NCI-H2029 treated with DMSO at 0.1 percent for 48 hours (cell line): ENCODE measurements around the gene VEGFB.

ENCODE experiments used
- DNase-seq: peaks from one replicate; lab custom pipeline; 2025; lab: John Stamatoyannopoulos, UW

The VEGFB gene

DNA sequence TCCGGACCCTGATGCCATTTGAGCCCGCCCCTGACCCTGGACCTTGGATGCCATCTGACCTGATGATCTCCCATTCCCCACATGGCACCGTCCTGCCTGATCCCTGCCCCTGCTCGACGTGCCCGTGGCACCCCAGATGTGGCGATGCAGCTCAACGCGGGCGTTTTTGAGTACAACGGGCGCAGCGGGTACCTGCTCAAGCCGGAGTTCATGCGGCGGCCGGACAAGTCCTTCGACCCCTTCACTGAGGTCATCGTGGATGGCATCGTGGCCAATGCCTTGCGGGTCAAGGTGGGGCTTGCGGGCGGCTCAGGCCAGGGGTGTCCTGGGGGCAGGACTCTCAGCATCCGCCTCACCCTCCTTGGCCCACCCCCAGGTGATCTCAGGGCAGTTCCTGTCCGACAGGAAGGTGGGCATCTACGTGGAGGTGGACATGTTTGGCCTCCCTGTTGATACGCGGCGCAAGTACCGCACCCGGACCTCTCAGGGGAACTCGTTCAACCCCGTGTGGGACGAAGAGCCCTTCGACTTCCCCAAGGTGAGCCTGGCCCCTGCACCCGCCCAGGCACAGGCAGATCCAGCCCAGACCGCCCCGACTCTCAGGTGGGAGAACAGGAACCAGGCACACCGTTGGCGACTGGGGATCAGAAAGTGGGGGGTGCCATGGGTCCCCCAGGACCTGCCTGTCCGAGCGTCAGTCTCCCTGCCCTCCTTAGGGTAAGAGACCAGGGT lies 28.1 kb downstream of the VEGFB start:
- no peak for DNase-seq

GRCh38 chr11:64263021-64263946 lies 28.9 kb downstream of the VEGFB start:
- DNase-seq, result no peak

GRCh38 chr11:64263947-64264317 lies 29.5 kb downstream of the VEGFB start:
- DNase-seq, result no peak

- DNase-seq, result no peak
Measured at GRCh38 chr11:64264371-64264852, 30.0 kb downstream of the VEGFB start.

DNA sequence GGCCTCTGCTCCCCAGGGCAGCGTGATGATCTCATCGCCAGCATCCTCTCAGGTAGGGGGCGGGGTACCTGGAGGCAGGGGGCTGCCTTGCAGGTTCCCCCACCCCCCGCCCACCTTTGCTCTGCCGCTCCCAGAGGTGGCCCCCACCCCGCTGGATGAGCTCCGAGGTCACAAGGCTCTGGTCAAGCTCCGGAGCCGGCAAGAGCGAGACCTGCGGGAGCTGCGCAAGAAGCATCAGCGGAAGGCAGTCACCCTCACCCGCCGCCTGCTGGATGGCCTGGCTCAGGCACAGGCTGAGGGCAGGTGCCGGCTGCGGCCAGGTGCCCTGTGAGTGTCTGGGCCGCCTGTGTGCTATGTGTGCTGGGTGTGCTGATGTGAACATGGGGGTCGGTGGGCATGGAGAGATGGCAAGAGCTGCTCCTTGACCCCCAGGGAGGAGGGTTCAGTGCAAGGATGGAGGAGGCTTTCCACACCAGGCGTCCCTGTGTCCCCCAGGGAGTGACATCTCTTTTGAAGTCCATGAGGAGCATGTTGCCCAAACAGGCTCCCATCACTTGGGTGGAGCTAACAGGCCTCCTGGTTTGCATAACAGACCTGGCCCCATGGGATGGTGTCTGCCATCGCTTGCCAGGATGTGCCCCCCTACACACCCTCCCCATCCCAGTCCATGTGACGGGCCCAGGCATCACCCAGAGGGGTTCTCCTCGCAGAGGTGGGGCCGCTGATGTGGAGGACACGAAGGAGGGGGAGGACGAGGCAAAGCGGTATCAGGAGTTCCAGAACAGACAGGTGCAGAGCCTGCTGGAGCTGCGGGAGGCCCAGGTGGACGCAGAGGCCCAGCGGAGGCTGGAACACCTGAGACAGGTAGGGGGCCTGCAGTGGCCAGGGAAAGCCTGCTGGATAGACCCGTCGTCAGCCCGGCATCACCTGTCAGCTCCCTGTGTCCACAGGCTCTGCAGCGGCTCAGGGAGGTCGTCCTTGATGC lies 31.1 kb downstream of the VEGFB start:
- DNase-seq, result no peak

- DNase-seq, result no peak
Measured at GRCh38 chr11:64266339-64266738, 32.0 kb downstream of the VEGFB start.

GRCh38 chr11:64267207-64267945 lies 33.0 kb downstream of the VEGFB start:
- DNase-seq, result no peak

GRCh38 chr11:64268025-64268892 lies 33.9 kb downstream of the VEGFB start:
- peak; percentile 50 for DNase-seq

DNA sequence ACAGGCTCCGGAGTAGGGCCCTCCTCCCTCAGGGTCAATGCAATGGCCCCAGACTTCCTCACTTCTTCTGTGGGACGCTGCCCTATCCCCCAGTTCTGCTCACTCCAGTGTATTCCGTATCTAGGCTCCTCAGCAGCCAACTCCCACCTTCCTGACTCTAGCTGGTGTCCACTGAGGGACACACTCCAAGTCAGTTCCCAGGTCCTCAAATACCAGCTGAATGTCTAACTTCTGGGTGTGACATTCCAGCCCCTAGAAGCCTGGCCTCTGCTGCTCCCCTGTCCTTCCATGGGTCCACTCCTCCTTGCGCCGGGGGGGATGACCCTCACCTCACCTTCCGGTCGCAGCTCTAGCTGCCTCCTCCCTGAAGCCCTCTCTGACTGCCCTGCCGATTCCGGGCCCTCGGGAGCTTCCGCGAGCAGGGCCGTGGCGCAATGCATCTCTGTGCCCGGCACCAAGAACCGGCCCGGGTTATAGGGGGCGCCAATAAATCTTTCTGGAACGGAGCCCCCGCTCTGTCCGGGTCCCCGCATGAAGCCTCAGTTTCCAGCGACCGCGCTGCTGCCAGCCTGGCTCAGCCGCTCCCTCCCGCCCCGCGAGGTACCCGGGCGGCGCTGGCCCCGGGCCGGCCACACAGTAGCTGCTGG lies 34.6 kb downstream of the VEGFB start:
- DNase-seq, result no peak

DNA sequence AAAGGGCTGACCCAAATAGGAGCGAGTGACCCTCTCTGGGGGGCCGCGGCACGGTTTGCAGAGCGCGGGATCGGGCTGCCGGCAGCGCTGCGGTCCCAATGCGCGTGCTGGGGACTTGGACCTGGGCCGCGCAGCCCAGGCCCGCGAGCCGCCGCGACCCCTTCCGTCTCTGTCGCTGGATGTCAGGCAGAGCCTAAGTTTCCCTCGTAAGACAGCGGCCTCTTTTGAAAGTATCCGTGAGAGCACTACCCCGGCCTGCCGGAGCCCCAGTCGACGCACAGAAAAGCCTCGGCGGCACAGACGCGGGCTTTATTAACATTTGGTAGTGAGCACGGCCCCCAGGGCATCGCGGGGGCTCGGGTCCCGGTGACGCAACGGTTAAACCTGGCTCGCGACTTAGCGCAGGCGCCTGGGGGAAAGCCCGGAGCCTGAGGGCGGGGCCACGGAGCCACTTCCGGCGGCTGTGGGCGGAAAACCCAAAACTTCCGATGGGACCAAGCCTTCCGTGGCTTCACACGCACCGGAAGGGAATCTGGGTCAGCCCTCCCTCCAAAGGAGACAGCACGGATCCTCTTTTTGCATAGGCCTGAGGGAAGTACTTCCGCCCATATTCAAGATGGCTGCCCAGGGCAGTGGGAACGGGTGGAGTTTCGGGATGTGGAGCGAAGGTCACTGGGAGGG lies 35.3 kb downstream of the VEGFB start:
- DNase-seq, result peak; percentile 94

DNA sequence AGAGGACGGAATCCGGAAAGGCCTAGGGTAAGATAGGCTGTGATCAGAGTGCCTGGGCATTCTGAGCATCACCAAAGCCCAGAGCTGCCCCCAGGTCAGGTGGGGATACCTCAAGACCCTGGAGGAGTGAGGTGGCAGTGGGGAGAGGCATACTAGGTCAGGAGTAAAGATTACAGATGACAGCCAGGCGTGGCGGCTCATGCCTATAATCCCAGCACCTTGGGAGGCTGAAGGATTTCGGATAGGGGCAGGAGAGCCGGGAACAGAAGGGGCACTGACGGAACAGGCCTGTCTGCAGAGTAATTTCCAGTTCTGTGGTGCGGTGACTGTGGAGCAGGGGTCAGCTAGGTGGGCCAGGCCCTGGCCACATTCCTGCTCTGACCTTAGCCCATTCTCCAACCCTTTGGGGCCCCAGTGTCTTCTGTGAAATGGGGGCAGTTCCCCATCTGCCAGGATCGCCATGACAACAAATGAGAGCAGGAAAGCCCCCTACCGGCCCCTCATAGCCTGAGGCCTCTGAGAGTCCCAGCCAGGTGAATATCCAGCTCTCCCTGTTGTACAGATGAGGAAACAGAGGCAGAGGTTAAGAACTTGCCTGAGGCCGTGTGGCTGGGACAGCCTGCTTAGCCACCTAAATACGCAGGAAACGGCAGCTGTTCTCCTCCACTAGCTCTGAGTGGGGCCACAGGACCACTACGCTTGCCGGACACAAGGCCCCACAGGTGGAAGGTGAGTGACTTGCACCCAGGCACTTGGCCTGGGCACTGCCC lies 40.8 kb downstream of the VEGFB start:
- DNase-seq, result no peak

- no peak for DNase-seq
Measured at GRCh38 chr11:64275841-64276240, 41.5 kb downstream of the VEGFB start.

- no peak for DNase-seq
Measured at GRCh38 chr11:64276653-64277431, 42.5 kb downstream of the VEGFB start.

- DNase-seq, result no peak
Measured at GRCh38 chr11:64278576-64279190, 44.3 kb downstream of the VEGFB start.

DNA sequence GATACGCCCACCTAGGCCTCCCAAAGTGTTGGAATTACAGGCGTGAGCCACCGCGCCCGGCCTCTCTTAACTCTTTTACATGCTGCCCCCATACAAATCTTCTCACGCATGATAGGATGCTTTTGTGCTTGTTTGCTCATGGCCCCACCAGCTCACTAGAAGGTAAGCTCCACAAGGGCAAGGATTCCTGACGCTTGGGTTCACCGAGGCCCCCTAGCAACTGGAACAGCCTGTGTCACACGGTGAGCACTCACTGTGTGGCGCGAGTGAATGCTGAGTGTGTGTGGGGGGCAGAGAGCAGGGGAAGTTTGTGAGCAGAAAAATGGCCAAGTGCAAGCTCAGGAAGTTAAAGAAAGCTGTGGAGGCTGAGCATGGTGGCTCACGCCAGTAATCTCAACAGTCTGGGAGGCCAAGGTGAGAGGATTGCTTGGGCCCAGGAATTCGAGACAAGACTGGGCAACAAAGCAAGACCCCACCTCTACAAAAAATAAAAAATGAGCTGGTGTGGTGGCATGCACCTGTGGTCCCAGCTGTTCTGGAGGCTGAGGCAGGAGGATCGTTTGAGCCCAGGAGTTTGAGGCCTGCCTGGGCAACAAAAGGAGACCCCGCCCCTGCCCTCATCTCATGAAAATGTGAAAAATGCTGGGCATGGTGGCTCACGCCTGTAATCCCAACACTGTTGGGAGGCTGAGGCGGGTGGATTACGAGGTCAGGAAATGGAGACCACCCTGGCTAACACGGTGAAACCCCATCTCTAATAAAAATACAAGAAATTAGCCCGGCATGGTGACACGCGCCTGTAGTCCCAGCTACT lies 47.8 kb downstream of the VEGFB start:
- DNase-seq, result no peak

GRCh38 chr11:64283092-64283491 lies 48.7 kb downstream of the VEGFB start:
- DNase-seq, result no peak
